SJSA1 (cell line): ENCODE data around the gene OR1F1. TPM values are rescaled to one million over a fixed set of nuclear protein-coding genes. Genes with fewer than 3 reads are reported as not detected.

Source experiments
- DNase-seq, 2 experiments: peaks; one replicate each; pipeline ENCODE4 v3.0.0-alpha.2; 2015 to 2020; ENCODE audit warnings: low spot score in 2 of 2, low read depth in 1 of 2
- H3K27ac ChIP-seq: fragments of 250-450 bp; sonication (Bioruptor Pico); 2 replicates; pipeline ENCODE4 v1.5.1; 2020; ENCODE audit warnings: mild to moderate bottlenecking, moderate library complexity
- H3K27me3 ChIP-seq: fragments of 250-450 bp; sonication (Bioruptor Pico); replicated peaks from 2 replicates; pipeline ENCODE4 v1.5.1; 2020; ENCODE audit warnings: mild to moderate bottlenecking, moderate library complexity
- H3K36me3 ChIP-seq: fragments of 250-450 bp; sonication (Bioruptor Pico); 2 replicates; pipeline ENCODE4 v1.5.1; 2020; ENCODE audit warnings: mild to moderate bottlenecking
- H3K4me1 ChIP-seq: fragments of 250-450 bp; sonication (Bioruptor Pico); replicated peaks from 2 replicates; pipeline ENCODE4 v1.6.1; 2021; ENCODE audit warnings: mild to moderate bottlenecking
- H3K4me3 ChIP-seq: fragments of 250-450 bp; sonication (Bioruptor Pico); 2 replicates; pipeline ENCODE4 v1.5.1; 2020; ENCODE audit warnings: mild to moderate bottlenecking
- H3K9me3 ChIP-seq: fragments of 250-450 bp; sonication (Bioruptor Pico); replicated peaks from 2 replicates; pipeline ENCODE4 v1.5.1; 2020; ENCODE audit warnings: mild to moderate bottlenecking
- total RNA-seq: library from RNA; depleted of rRNA; stranded (reverse); fragments of >200 nt; shearing (Covaris generic); gene quantifications from 2 replicates; pipeline ENCODE4 v1.2.3, GENCODE V29; 2014; rRNA removed

The OR1F1 gene
- total RNA-seq, 1 experiment from 2014 or later: not detected

GRCh38 chr16:3246876-3247275, 58.9 kb downstream of the OR1F1 start:
- Histone ChIP-seq H3K36me3 (no peaks in the 10 kb centered on the region), H3K4me3 (no peak overlapping the region), H3K27ac (no peak overlapping the region), H3K9me3 (no peaks in the 10 kb centered on the region; the same call in 1 of the 2 replicates), H3K27me3 (no peaks in the 10 kb centered on the region), H3K4me1 (no peaks in the 10 kb centered on the region)
- DNase-seq: no peak

GRCh38 chr16:3248596-3248995, 60.6 kb downstream of the OR1F1 start:
- Histone ChIP-seq H3K4me3 (no peak overlapping the region), H3K9me3 (no peaks in the 10 kb centered on the region; the same call in 1 of the 2 replicates), H3K27ac (no peak overlapping the region), H3K4me1 (no peaks in the 10 kb centered on the region), H3K36me3 (no peaks in the 10 kb centered on the region), H3K27me3 (no peaks in the 10 kb centered on the region)
- no peak for DNase-seq

GRCh38 chr16:3249020-3249419, 61.0 kb downstream of the OR1F1 start:
- no peaks in the 10 kb centered on the region; the same call in 1 of the 2 replicates for H3K9me3 ChIP-seq
- no peak for DNase-seq

GRCh38 chr16:3249451-3249850, 61.4 kb downstream of the OR1F1 start:
- Histone ChIP-seq H3K36me3 (no peaks in the 10 kb centered on the region), H3K4me1 (no peaks in the 10 kb centered on the region), H3K27ac (no peak overlapping the region), H3K9me3 (no peaks in the 10 kb centered on the region; the same call in 1 of the 2 replicates), H3K27me3 (no peaks in the 10 kb centered on the region), H3K4me3 (no peak overlapping the region)
- DNase-seq: no peak

More at GRCh38 chr16:3249020-3249419, 61.0 kb downstream of the OR1F1 start:
- no peak overlapping the region for H3K27ac ChIP-seq
- no peaks in the 10 kb centered on the region for H3K4me1 ChIP-seq
- no peaks in the 10 kb centered on the region for H3K36me3 ChIP-seq
- no peak overlapping the region for H3K4me3 ChIP-seq
- no peaks in the 10 kb centered on the region for H3K27me3 ChIP-seq

- no peak for DNase-seq
- Histone ChIP-seq H3K4me3 (no peak overlapping the region), H3K27ac (no peak overlapping the region), H3K4me1 (no peaks in the 10 kb centered on the region), H3K27me3 (no peaks in the 10 kb centered on the region), H3K36me3 (no peaks in the 10 kb centered on the region), H3K9me3 (0 out of 2 replicates have a peak, but pooled peaks cover 3% of the 10 kb centered on the region)
Measured at GRCh38 chr16:3252967-3253366, 65.0 kb downstream of the OR1F1 start.

- H3K27me3 ChIP-seq: no peaks in the 10 kb centered on the region
- H3K4me1 ChIP-seq: no peaks in the 10 kb centered on the region
- H3K4me3 ChIP-seq: no peak overlapping the region
- H3K27ac ChIP-seq: no peak overlapping the region
- H3K9me3 ChIP-seq: 0 out of 2 replicates have a peak, but pooled peaks cover 3% of the 10 kb centered on the region
- DNase-seq: no peak
- no peaks in the 10 kb centered on the region for H3K36me3 ChIP-seq
Measured at GRCh38 chr16:3254309-3254708, 66.3 kb downstream of the OR1F1 start.

Other genes with a start within 250 kb of the OR1F1 start
- not detected in 2 replicates for gene KREMEN2, start 223.9 kb upstream of the OR1F1 start, total RNA-seq
- 29.9 and 44.0 TPM in 2 replicates for gene PAQR4, start 218.9 kb upstream of the OR1F1 start, total RNA-seq
- 66.4 and 80.8 TPM in 2 replicates for gene PKMYT1, start 207.8 kb upstream of the OR1F1 start, total RNA-seq
- gene CLDN9, start 175.3 kb upstream of the OR1F1 start, total RNA-seq: not detected in 2 replicates
- not detected in 2 replicates for gene CLDN6, start 170.0 kb upstream of the OR1F1 start, total RNA-seq
- gene TNFRSF12A, start 167.8 kb upstream of the OR1F1 start, total RNA-seq: 545 and 625 TPM in 2 replicates
- gene HCFC1R1, start 164.3 kb upstream of the OR1F1 start, total RNA-seq: 16.2 and 30.6 TPM in 2 replicates
- gene THOC6, start 164.2 kb upstream of the OR1F1 start, total RNA-seq: 27.4 and 28.2 TPM in 2 replicates
- gene BICDL2, start 151.3 kb upstream of the OR1F1 start, total RNA-seq: not detected in 2 replicates
- gene MMP25, start 141.6 kb upstream of the OR1F1 start, total RNA-seq: 0.55 TPM in 1 of 2 replicates, not detected in the other
- gene IL32, start 122.6 kb upstream of the OR1F1 start, total RNA-seq: 99.8 and 160 TPM in 2 replicates
- not detected in 2 replicates for gene ZSCAN10, start 88.9 kb upstream of the OR1F1 start, total RNA-seq
- 13.8 and 15.3 TPM in 2 replicates for gene ZNF205, start 75.6 kb upstream of the OR1F1 start, total RNA-seq
- 2.6 and 3.8 TPM in 2 replicates for gene ZNF213, start 53.2 kb upstream of the OR1F1 start, total RNA-seq
- gene ZNF200, start 47.0 kb downstream of the OR1F1 start, total RNA-seq: 8.5 TPM in 2 replicates
- gene MEFV, start 68.4 kb downstream of the OR1F1 start, total RNA-seq: not detected in 2 replicates
- gene ZNF263, start 95.3 kb downstream of the OR1F1 start, total RNA-seq: 41.0 and 53.8 TPM in 2 replicates
- 2.1 and 11.1 TPM in 2 replicates for gene TIGD7, start 117.2 kb downstream of the OR1F1 start, total RNA-seq
- gene ZNF75A, start 117.3 kb downstream of the OR1F1 start, total RNA-seq: 15.5 and 16.8 TPM in 2 replicates
- 0.08 TPM in 1 of 2 replicates, not detected in the other for gene OR2C1, start 167.7 kb downstream of the OR1F1 start, total RNA-seq
- gene ZSCAN32, start 212.8 kb downstream of the OR1F1 start, total RNA-seq: 8.1 and 15.1 TPM in 2 replicates
- gene ZNF174, start 213.0 kb downstream of the OR1F1 start, total RNA-seq: 6.8 and 7.8 TPM in 2 replicates